Epithelial cell of prostate (primary cell): ENCODE data around the gene TAF4B.
A peak's percentile ranks its signal among the peaks of the same experiment; 100 is the strongest.
"Not testable (repeated sequence)": the region's sequence is repeated elsewhere in the genome, so short reads cannot be mapped to it uniquely, and the experiment has no call there.

Source experiments
- DNase-seq: peaks from one replicate; pipeline ENCODE4 v3.0.0-alpha.2; 2011; ENCODE audit warnings: low read depth, low spot score
- H3K27ac ChIP-seq: fragments of 450-650 bp; 2 replicates; pipeline ENCODE4 v1.5.1; 2017; ENCODE audit warnings: mild to moderate bottlenecking

Gene TAF4B

GRCh38 chr18:26418225-26418624 lies 192.0 kb downstream of the TAF4B start:
- DNase-seq, result no peak
- H3K27ac ChIP-seq, result no peak overlapping the region

- H3K27ac ChIP-seq, result no peak overlapping the region
- no peak for DNase-seq
These were observed 193.5 kb downstream of the TAF4B start for GRCh38 chr18:26419746-26420145.

DNA sequence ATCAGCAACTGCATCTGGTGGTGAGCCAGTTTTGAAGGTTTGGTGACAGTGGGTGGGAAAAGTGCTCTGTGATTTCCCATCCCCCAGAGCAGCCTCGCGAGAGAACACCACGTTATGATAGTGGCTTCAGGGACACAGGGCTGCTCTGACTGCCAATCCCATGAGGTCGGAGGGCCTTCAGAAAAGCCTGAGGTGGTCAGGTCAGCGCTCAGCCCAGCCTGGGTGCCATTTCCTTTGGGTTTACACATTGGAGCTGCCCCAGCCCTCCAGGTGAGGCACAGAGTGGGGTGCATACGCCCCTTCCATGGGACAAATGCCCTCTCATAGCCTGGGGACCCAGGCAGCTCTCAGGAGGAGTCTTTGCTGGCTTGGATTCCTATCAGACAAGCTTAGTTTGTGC lies 195.3 kb downstream of the TAF4B start:
- no peak overlapping the region for H3K27ac ChIP-seq
- DNase-seq, result no peak

DNA sequence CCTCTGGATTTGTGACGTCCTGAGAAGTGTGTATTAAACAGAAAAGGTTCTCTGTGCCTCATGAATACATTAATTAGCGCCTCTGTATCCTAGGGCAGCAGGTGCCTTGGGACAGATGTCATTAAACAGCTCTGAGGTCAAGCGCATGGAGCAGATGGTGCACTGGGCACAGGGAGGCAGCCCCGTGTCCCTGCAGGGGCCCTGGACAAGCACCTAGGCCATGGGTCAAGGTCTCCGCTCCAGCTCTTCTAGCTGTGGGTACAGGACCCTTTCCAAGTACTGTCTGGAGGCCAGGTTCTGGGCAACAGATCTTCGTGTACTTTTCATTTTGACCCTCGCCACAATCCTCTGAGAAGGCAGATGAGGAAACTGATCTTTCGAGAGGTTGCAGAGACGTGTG lies 195.7 kb downstream of the TAF4B start:
- H3K27ac ChIP-seq, result no peak overlapping the region
- DNase-seq, result no peak

- DNase-seq, result no peak
- no peak overlapping the region for H3K27ac ChIP-seq
These were observed 196.4 kb downstream of the TAF4B start for GRCh38 chr18:26422472-26423162.

GRCh38 chr18:26424428-26425147 lies 198.3 kb downstream of the TAF4B start:
- no peak overlapping the region for H3K27ac ChIP-seq
- no peak for DNase-seq

GRCh38 chr18:26425148-26425531 lies 198.9 kb downstream of the TAF4B start:
- no peak for DNase-seq
- no peak overlapping the region for H3K27ac ChIP-seq

- H3K27ac ChIP-seq, result peak overlapping the region; percentile 6
- no peak for DNase-seq
These were observed 203.4 kb downstream of the TAF4B start for GRCh38 chr18:26429535-26430226.

DNA sequence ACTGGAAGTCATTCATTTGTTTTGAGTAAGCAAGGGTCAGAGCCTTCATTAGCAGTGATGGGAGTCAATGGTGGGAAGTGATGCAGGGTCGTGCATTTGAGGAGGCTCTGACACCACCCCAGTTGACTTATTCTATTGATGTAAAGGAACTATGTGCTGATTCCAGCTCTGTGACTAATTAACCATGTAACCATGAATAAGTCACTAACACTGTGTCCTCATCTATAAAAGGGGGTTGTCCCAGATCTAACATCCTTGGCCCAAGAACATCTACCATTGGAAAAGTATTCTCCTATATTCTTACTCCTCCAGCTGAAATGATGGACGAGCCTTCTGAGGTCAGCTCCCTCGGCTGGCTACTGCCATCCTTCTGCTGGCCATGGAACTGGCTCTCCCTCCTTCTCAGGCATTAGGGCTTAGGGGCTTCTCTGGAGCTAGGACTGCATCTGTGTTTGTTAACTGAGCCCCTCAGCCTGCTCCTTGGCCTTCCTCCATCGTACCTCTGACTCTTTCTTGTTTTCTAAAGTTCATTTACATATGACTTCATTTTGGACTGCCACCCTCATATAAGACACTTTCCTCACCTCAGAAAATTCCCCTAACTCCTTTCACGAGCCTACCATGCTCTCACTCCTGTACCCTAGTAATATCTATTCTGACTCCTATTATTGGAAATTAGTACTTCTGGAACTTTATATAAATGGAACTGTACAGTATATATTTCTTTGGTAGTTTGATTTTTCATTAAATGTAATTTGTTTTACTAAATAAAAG lies 206.6 kb downstream of the TAF4B start:
- H3K27ac ChIP-seq, result no peak overlapping the region
- no peak for DNase-seq

DNA sequence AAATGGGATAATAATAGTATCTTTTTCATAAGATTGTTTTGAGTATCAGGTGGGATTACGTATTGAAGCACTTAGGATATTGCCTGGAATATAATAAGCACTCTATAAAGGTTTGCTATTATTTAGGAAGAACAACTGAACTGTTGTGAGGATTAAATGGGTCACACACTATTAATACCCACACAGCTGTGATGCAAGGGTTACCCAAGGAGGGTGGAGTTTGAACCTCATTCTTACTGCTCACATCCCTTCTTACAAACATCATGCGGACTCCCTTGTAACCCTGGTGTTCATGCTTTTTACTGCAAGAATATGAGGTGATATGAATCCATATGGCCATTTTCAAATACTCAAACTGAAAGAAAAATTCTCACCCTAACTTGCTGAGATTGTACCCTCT lies 208.6 kb downstream of the TAF4B start:
- H3K27ac ChIP-seq, result no peak overlapping the region
- DNase-seq, result no peak

- peak overlapping the region; percentile 30 for H3K27ac ChIP-seq
- no peak for DNase-seq
These were observed 209.3 kb downstream of the TAF4B start for GRCh38 chr18:26435415-26436095.

- no peak for DNase-seq
- peak overlapping the region; percentile 30 for H3K27ac ChIP-seq
These were observed 210.2 kb downstream of the TAF4B start for GRCh38 chr18:26436176-26437051.

DNA sequence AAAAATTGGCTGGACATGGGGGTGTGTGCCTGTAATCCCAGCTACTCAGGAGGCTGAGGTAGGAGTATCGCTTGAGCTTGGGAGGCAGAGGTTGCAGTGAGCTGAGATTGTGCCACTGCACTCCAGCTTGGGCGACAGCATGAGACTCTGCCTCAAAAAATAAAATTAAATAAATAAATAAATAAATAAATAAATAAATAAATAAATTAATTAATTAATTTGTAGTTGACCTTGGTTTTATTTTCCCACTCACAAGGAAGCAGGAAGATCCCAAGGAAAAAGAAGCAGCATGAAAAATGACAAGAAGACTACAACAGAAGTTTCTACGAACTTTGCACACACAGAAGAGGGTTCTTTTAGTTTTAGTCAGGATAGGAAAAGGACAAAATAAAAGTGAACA lies 211.4 kb downstream of the TAF4B start:
- H3K27ac ChIP-seq, DNase-seq: not testable (repeated sequence)

- DNase-seq, result no peak
These were observed 212.7 kb downstream of the TAF4B start for GRCh38 chr18:26438980-26439379.

DNA sequence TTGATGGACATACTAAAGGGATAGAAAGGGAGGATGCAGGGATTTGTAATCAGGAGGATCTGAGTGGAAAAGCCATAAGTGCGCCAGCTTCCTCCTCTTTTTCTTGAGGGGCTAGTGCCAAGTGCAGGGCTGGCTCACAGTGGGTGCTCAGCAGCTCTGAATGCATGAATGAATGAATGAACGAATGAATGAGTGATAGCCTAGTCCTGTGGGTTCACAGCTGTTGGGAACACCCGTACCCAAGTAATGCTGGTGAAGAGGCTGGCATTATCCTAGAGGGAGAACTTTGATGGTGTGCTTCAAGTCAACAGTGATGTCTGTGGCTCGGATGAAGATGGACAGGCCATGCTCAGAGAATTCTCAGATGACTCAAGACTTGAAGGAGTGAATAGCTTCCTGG lies 213.3 kb downstream of the TAF4B start:
- DNase-seq, result no peak
- no peak overlapping the region for H3K27ac ChIP-seq

More at GRCh38 chr18:26438980-26439379, 212.7 kb downstream of the TAF4B start:
- no peak overlapping the region for H3K27ac ChIP-seq

GRCh38 chr18:26440644-26441043 lies 214.4 kb downstream of the TAF4B start:
- H3K27ac ChIP-seq, result peak overlapping the region; percentile 29
- DNase-seq, result no peak
